ENCODE data around the gene HEATR1.

Gene HEATR1

GRCh38 chr1:236530286-236530685, 74.0 kb downstream of the HEATR1 start:
- Histone ChIP-seq H3K27me3 (ENCODE audit: control insufficient read depth in 2 of 2, insufficient read depth in 2 of 2, low read length in 2 of 2) (no peaks in the 10 kb centered on the region), H3K36me3 (ENCODE audit: control insufficient read depth in 2 of 2, insufficient read depth in 2 of 2, low read length in 2 of 2) (peaks cover 15 to 21% of the 10 kb centered on the region in 2 donors), H3K9ac (ENCODE audit: low read depth in 1 of 2, low read length in 2 of 2) (no peak overlapping the region), H3K4me1 (ENCODE audit: control insufficient read depth in 2 of 2, insufficient read depth in 2 of 2, low read length in 2 of 2) (peaks cover 0 to 8% of the 10 kb centered on the region in 2 donors), H3K4me3 (ENCODE audit: low read length in 2 of 2) (no peak overlapping the region), H3K27ac (ENCODE audit: low read depth in 2 of 2, low read length in 2 of 2) (no peak overlapping the region), H3K9me3 (ENCODE audit: control insufficient read depth in 2 of 2, low read length in 2 of 2) (no peaks in the 10 kb centered on the region)

- Histone ChIP-seq H3K27ac (ENCODE audit: low read depth in 2 of 2, low read length in 2 of 2) (no peak overlapping the region), H3K9me3 (ENCODE audit: control insufficient read depth in 2 of 2, low read length in 2 of 2) (no peaks in the 10 kb centered on the region), H3K27me3 (ENCODE audit: control insufficient read depth in 2 of 2, insufficient read depth in 2 of 2, low read length in 2 of 2) (no peaks in the 10 kb centered on the region), H3K4me1 (ENCODE audit: control insufficient read depth in 2 of 2, insufficient read depth in 2 of 2, low read length in 2 of 2) (peaks cover 5% of the 10 kb centered on the region in 2 donors), H3K4me3 (ENCODE audit: low read length in 2 of 2) (no peak overlapping the region), H3K36me3 (ENCODE audit: control insufficient read depth in 2 of 2, insufficient read depth in 2 of 2, low read length in 2 of 2) (peaks cover 11 to 15% of the 10 kb centered on the region in 2 donors), H3K9ac (ENCODE audit: low read depth in 1 of 2, low read length in 2 of 2) (no peak overlapping the region)
Observed at GRCh38 chr1:236526079-236526478, 78.2 kb downstream of the HEATR1 start.

GRCh38 chr1:236524895-236525184, 79.5 kb downstream of the HEATR1 start:
- Histone ChIP-seq H3K27me3 (ENCODE audit: control insufficient read depth in 2 of 2, insufficient read depth in 2 of 2, low read length in 2 of 2) (no peaks in the 10 kb centered on the region), H3K36me3 (ENCODE audit: control insufficient read depth in 2 of 2, insufficient read depth in 2 of 2, low read length in 2 of 2) (peaks cover 11 to 15% of the 10 kb centered on the region in 2 donors), H3K9me3 (ENCODE audit: control insufficient read depth in 2 of 2, low read length in 2 of 2) (no peaks in the 10 kb centered on the region), H3K9ac (ENCODE audit: low read depth in 1 of 2, low read length in 2 of 2) (peak overlapping the region; percentile 84 to 90), H3K4me1 (ENCODE audit: control insufficient read depth in 2 of 2, insufficient read depth in 2 of 2, low read length in 2 of 2) (peaks cover 5% of the 10 kb centered on the region in 2 donors), H3K27ac (ENCODE audit: low read depth in 2 of 2, low read length in 2 of 2) (peak overlapping the region in 1 of 2 donors; percentile 95), H3K4me3 (ENCODE audit: low read length in 2 of 2) (peak overlapping the region; percentile 90 to 95)

- peak overlapping the region; percentile 84 to 90 for H3K9ac ChIP-seq (ENCODE audit: low read depth in 1 of 2, low read length in 2 of 2)
- peaks cover 5% of the 10 kb centered on the region in 2 donors for H3K4me1 ChIP-seq (ENCODE audit: control insufficient read depth in 2 of 2, insufficient read depth in 2 of 2, low read length in 2 of 2)
- peaks cover 11 to 15% of the 10 kb centered on the region in 2 donors for H3K36me3 ChIP-seq (ENCODE audit: control insufficient read depth in 2 of 2, insufficient read depth in 2 of 2, low read length in 2 of 2)
- H3K4me3 ChIP-seq (ENCODE audit: low read length in 2 of 2): peak overlapping the region; percentile 90 to 95
- H3K27ac ChIP-seq (ENCODE audit: low read depth in 2 of 2, low read length in 2 of 2): peak overlapping the region; percentile 82 to 95
- H3K27me3 ChIP-seq (ENCODE audit: control insufficient read depth in 2 of 2, insufficient read depth in 2 of 2, low read length in 2 of 2): no peaks in the 10 kb centered on the region
- no peaks in the 10 kb centered on the region for H3K9me3 ChIP-seq (ENCODE audit: control insufficient read depth in 2 of 2, low read length in 2 of 2)
Observed at GRCh38 chr1:236524142-236524894, 80.0 kb downstream of the HEATR1 start.

DNA sequence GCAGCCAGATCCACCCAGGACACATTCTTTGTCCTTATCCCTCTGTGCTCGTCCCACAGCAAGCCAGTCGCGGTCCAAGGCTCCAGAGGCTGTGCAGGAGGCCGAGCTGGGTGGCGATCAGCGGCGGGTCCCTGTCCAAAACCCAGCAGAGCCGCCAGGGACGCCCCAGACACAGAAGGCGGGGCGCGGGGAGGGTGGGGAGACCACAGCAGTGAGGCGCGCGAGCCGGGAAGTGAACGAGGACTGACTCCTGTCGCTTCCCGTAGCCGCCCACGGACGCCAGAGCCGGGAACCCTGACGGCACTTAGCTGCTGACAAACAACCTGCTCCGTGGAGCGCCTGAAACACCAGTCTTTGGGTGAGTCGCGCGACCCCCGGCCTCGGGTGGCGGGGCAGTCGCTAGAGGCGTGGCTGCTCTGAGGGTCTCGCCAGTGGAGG, 80.6 kb downstream of the HEATR1 start, which contains the start of gene LGALS8:
LGALS8 (plus strand) TSS at position 279 of the 438 bp plus-strand sequence. CDS start 2,089 bp downstream, outside the sequence.
- H3K9me3 ChIP-seq (ENCODE audit: control insufficient read depth in 2 of 2, low read length in 2 of 2): no peaks in the 10 kb centered on the region
- H3K27ac ChIP-seq (ENCODE audit: low read depth in 2 of 2, low read length in 2 of 2): peak within 1 kb of the TSS; percentile 82 to 95
- no peaks in the 10 kb centered on the region for H3K27me3 ChIP-seq (ENCODE audit: control insufficient read depth in 2 of 2, insufficient read depth in 2 of 2, low read length in 2 of 2)
- peak within 1 kb of the TSS; percentile 90 to 95 for H3K4me3 ChIP-seq (ENCODE audit: low read length in 2 of 2)
- peaks cover 11 to 15% of the 10 kb centered on the region in 2 donors for H3K36me3 ChIP-seq (ENCODE audit: control insufficient read depth in 2 of 2, insufficient read depth in 2 of 2, low read length in 2 of 2)
- peaks cover 5% of the 10 kb centered on the region in 2 donors for H3K4me1 ChIP-seq (ENCODE audit: control insufficient read depth in 2 of 2, insufficient read depth in 2 of 2, low read length in 2 of 2)
- peak within 1 kb of the TSS; percentile 84 to 90 for H3K9ac ChIP-seq (ENCODE audit: low read depth in 1 of 2, low read length in 2 of 2)

- H3K9me3 ChIP-seq (ENCODE audit: control insufficient read depth in 2 of 2, low read length in 2 of 2): no peaks in the 10 kb centered on the region
- no peaks in the 10 kb centered on the region for H3K27me3 ChIP-seq (ENCODE audit: control insufficient read depth in 2 of 2, insufficient read depth in 2 of 2, low read length in 2 of 2)
- H3K4me1 ChIP-seq (ENCODE audit: control insufficient read depth in 2 of 2, insufficient read depth in 2 of 2, low read length in 2 of 2): peaks cover 5% of the 10 kb centered on the region in 2 donors
Observed at GRCh38 chr1:236522937-236523703, 81.2 kb downstream of the HEATR1 start.

GRCh38 chr1:236520445-236521005, 83.8 kb downstream of the HEATR1 start:
- Histone ChIP-seq H3K27ac (ENCODE audit: low read depth in 2 of 2, low read length in 2 of 2) (no peak overlapping the region), H3K9ac (ENCODE audit: low read depth in 1 of 2, low read length in 2 of 2) (no peak overlapping the region), H3K4me3 (ENCODE audit: low read length in 2 of 2) (no peak overlapping the region)

More at GRCh38 chr1:236522937-236523703, 81.2 kb downstream of the HEATR1 start:
- Histone ChIP-seq H3K4me3 (ENCODE audit: low read length in 2 of 2) (peak overlapping the region; percentile 90 to 95), H3K9ac (ENCODE audit: low read depth in 1 of 2, low read length in 2 of 2) (peak overlapping the region; percentile 84 to 90), H3K27ac (ENCODE audit: low read depth in 2 of 2, low read length in 2 of 2) (peak overlapping the region; percentile 82 to 95), H3K36me3 (ENCODE audit: control insufficient read depth in 2 of 2, insufficient read depth in 2 of 2, low read length in 2 of 2) (peaks cover 8 to 15% of the 10 kb centered on the region in 2 donors)

DNA sequence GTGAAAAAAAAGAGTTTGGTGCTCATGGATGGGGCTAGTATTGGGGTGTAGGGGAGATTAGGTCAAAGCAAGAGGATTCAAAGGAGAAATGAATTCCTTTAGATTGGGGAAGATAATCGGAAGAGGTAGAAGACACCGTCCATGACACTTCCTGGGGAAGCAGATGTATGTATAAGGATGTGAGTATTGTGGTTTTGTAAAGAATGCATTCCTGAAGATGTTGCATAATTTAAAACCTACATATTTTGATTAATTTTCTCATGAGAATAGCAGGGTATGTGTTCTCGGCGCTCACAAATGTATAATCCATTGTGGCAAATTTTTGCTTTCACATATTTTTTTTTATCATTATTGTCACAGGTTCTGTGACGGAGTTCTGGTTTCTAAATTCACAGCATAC, 86.0 kb downstream of the HEATR1 start:
- no peak overlapping the region for H3K4me3 ChIP-seq (ENCODE audit: low read length in 2 of 2)
- H3K9me3 ChIP-seq (ENCODE audit: control insufficient read depth in 2 of 2, low read length in 2 of 2): no peaks in the 10 kb centered on the region
- H3K36me3 ChIP-seq (ENCODE audit: control insufficient read depth in 2 of 2, insufficient read depth in 2 of 2, low read length in 2 of 2): no peaks in the 10 kb centered on the region
- H3K27ac ChIP-seq (ENCODE audit: low read depth in 2 of 2, low read length in 2 of 2): no peak overlapping the region
- H3K9ac ChIP-seq (ENCODE audit: low read depth in 1 of 2, low read length in 2 of 2): no peak overlapping the region
- H3K4me1 ChIP-seq (ENCODE audit: control insufficient read depth in 2 of 2, insufficient read depth in 2 of 2, low read length in 2 of 2): peaks cover 6 to 13% of the 10 kb centered on the region in 2 donors
- H3K27me3 ChIP-seq (ENCODE audit: control insufficient read depth in 2 of 2, insufficient read depth in 2 of 2, low read length in 2 of 2): no peaks in the 10 kb centered on the region

More at GRCh38 chr1:236520445-236521005, 83.8 kb downstream of the HEATR1 start:
- Histone ChIP-seq H3K4me1 (ENCODE audit: control insufficient read depth in 2 of 2, insufficient read depth in 2 of 2, low read length in 2 of 2) (peaks cover 8 to 13% of the 10 kb centered on the region in 2 donors), H3K9me3 (ENCODE audit: control insufficient read depth in 2 of 2, low read length in 2 of 2) (no peaks in the 10 kb centered on the region), H3K27me3 (ENCODE audit: control insufficient read depth in 2 of 2, insufficient read depth in 2 of 2, low read length in 2 of 2) (no peaks in the 10 kb centered on the region), H3K36me3 (ENCODE audit: control insufficient read depth in 2 of 2, insufficient read depth in 2 of 2, low read length in 2 of 2) (no peaks in the 10 kb centered on the region)

GRCh38 chr1:236516929-236517704, 87.2 kb downstream of the HEATR1 start:
- no peak overlapping the region for H3K9ac ChIP-seq (ENCODE audit: low read depth in 1 of 2, low read length in 2 of 2)

More at GRCh38 chr1:236516929-236517704, 87.2 kb downstream of the HEATR1 start:
- Histone ChIP-seq H3K36me3 (ENCODE audit: control insufficient read depth in 2 of 2, insufficient read depth in 2 of 2, low read length in 2 of 2) (no peaks in the 10 kb centered on the region), H3K9me3 (ENCODE audit: control insufficient read depth in 2 of 2, low read length in 2 of 2) (no peaks in the 10 kb centered on the region), H3K4me3 (ENCODE audit: low read length in 2 of 2) (no peak overlapping the region), H3K4me1 (ENCODE audit: control insufficient read depth in 2 of 2, insufficient read depth in 2 of 2, low read length in 2 of 2) (peaks cover 2 to 7% of the 10 kb centered on the region in 2 donors), H3K27ac (ENCODE audit: low read depth in 2 of 2, low read length in 2 of 2) (no peak overlapping the region), H3K27me3 (ENCODE audit: control insufficient read depth in 2 of 2, insufficient read depth in 2 of 2, low read length in 2 of 2) (no peaks in the 10 kb centered on the region)

Measured in mucosa of rectum (tissue), 2 donors.